Measurements from ENCODE around the gene TMEM63C.

TMEM63C gene

DNA sequence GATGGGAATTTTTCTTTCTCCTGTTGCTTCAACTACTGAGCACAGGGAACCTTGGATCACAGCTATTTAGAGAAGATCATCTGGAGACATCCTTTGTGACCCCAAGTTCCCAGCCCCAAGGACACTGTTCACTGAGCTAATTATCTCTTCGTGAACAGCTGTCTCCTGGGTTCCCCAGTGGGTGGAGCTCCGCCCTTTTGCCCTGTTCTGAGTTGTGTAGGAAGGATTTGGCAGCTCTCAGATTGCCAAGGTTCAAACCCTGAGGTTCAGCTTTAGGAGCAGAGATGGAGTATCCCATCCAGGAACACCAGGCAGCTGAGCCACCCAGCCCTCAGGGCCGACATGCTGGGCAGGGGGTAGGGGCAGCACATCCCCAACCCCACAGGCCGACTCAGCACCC, 57.4 kb downstream of the TMEM63C start:
- CTCF ChIA-PET: interaction anchor here (1.3 kb wide), 1 partner anchor 11 kb away, joined by 4 read pairs; no protein-coding TSS in a partner anchor
- H3K9me3 ChIP-seq (ENCODE audit: control insufficient read depth, insufficient read depth, low read depth, low read length): no peaks in the 10 kb centered on the region
- POLR2A ChIA-PET: no interaction called here
- no peak overlapping the region for H3K4me3 ChIP-seq (ENCODE audit: low read depth, low read length)
- peaks cover 0 to 3% of the 10 kb centered on the region in 2 experiments; a peak in 1 of 3 replicates for H3K36me3 ChIP-seq (ENCODE audit: control insufficient read depth in 2 of 2, insufficient read depth in 1 of 2, low read length in 2 of 2)
- H3K4me1 ChIP-seq (ENCODE audit: control insufficient read depth, insufficient read depth, low read length): no peaks in the 10 kb centered on the region
- TF ChIP-seq ZNF391 (tag by site-specific recombination; IDR thresholded peaks at IDR 0.05; ENCODE audit: borderline replicate concordance, low read depth): no peak
- no peak for TF ChIP-seq ZNF549 (tag by site-specific recombination; IDR thresholded peaks at IDR 0.05)
- TF ChIP-seq, protein P1, sequence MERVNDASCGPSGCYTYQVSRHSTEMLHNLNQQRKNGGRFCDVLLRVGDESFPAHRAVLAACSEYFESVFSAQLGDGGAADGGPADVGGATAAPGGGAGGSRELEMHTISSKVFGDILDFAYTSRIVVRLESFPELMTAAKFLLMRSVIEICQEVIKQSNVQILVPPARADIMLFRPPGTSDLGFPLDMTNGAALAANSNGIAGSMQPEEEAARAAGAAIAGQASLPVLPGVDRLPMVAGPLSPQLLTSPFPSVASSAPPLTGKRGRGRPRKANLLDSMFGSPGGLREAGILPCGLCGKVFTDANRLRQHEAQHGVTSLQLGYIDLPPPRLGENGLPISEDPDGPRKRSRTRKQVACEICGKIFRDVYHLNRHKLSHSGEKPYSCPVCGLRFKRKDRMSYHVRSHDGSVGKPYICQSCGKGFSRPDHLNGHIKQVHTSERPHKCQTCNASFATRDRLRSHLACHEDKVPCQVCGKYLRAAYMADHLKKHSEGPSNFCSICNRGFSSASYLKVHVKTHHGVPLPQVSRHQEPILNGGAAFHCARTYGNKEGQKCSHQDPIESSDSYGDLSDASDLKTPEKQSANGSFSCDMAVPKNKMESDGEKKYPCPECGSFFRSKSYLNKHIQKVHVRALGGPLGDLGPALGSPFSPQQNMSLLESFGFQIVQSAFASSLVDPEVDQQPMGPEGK (tag by site-specific recombination; IDR thresholded peaks at IDR 0.05): no peak
- TF ChIP-seq MZF1 (tag by site-specific recombination; IDR thresholded peaks at IDR 0.05; ENCODE audit: borderline replicate concordance): no peak
- no peak for TF ChIP-seq ZNF302 (tag by site-specific recombination; IDR thresholded peaks at IDR 0.05; ENCODE audit: low read depth)
- no peak for TF ChIP-seq GLI2 (tag by site-specific recombination; IDR thresholded peaks at IDR 0.05; ENCODE audit: borderline replicate concordance, low read depth)
- H3K27ac ChIP-seq (ENCODE audit: extremely low read depth, low read depth, low read length): no peak overlapping the region

DNA sequence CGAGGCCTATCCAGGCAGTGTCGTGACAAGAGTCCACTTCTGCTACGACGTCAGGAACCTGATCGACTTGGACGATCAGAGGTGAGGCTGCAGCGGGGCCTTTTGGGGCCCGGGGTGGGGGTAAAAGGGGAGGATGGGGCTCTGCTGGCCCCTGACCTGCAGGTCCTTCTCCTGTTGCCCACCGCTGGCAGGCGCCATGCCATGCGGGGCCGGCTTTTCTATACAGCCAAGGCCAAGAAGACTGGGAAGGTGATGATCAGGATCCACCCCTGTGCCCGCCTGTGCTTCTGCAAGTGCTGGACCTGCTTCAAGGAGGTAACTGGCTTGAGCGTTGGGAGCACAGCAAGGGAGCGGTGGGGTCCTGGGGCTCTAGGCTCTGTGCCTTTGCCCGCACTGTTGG, 57.8 kb downstream of the TMEM63C start:
- ChIA-PET CTCF (interaction anchor here (1.3 kb wide), 1 partner anchor 11 kb away, joined by 4 read pairs; no protein-coding TSS in a partner anchor), POLR2A (no interaction called here)
- no peak overlapping the region for H3K27ac ChIP-seq (ENCODE audit: extremely low read depth, low read depth, low read length)
- TF ChIP-seq GLIS2 (tag by site-specific recombination; IDR thresholded peaks at IDR 0.05) (no peak), YY2 (tag by site-specific recombination; IDR thresholded peaks at IDR 0.05) (no peak), ZNF792 (tag by site-specific recombination; IDR thresholded peaks at IDR 0.05) (no peak), ZNF544 (tag by site-specific recombination; IDR thresholded peaks at IDR 0.05) (no peak), ZNF239 (tag by site-specific recombination; IDR thresholded peaks at IDR 0.05) (no peak), ZNF311 (tag by site-specific recombination; IDR thresholded peaks at IDR 0.05; ENCODE audit: borderline replicate concordance) (no peak), ZNF830 (tag by site-specific recombination; IDR thresholded peaks at IDR 0.05; ENCODE audit: low read depth) (no peak), ZNF211 (tag by site-specific recombination; IDR thresholded peaks at IDR 0.05; ENCODE audit: low read depth) (no peak), ZNF202 (tag by site-specific recombination; IDR thresholded peaks at IDR 0.05; ENCODE audit: borderline replicate concordance) (no peak)
- TF ChIP-seq, protein P2, sequence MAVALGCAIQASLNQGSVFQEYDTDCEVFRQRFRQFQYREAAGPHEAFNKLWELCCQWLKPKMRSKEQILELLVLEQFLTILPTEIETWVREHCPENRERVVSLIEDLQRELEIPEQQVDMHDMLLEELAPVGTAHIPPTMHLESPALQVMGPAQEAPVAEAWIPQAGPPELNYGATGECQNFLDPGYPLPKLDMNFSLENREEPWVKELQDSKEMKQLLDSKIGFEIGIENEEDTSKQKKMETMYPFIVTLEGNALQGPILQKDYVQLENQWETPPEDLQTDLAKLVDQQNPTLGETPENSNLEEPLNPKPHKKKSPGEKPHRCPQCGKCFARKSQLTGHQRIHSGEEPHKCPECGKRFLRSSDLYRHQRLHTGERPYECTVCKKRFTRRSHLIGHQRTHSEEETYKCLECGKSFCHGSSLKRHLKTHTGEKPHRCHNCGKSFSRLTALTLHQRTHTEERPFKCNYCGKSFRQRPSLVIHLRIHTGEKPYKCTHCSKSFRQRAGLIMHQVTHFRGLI (tag by site-specific recombination; IDR thresholded peaks at IDR 0.05): no peak
- TF ChIP-seq, protein P3, sequence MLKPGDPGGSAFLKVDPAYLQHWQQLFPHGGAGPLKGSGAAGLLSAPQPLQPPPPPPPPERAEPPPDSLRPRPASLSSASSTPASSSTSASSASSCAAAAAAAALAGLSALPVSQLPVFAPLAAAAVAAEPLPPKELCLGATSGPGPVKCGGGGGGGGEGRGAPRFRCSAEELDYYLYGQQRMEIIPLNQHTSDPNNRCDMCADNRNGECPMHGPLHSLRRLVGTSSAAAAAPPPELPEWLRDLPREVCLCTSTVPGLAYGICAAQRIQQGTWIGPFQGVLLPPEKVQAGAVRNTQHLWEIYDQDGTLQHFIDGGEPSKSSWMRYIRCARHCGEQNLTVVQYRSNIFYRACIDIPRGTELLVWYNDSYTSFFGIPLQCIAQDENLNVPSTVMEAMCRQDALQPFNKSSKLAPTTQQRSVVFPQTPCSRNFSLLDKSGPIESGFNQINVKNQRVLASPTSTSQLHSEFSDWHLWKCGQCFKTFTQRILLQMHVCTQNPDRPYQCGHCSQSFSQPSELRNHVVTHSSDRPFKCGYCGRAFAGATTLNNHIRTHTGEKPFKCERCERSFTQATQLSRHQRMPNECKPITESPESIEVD (tag by site-specific recombination; IDR thresholded peaks at IDR 0.05): no peak
- TF ChIP-seq, protein P4, sequence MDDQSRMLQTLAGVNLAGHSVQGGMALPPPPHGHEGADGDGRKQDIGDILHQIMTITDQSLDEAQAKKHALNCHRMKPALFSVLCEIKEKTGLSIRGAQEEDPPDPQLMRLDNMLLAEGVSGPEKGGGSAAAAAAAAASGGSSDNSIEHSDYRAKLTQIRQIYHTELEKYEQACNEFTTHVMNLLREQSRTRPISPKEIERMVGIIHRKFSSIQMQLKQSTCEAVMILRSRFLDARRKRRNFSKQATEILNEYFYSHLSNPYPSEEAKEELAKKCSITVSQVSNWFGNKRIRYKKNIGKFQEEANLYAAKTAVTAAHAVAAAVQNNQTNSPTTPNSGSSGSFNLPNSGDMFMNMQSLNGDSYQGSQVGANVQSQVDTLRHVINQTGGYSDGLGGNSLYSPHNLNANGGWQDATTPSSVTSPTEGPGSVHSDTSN (CRISPR knock-in tag; IDR thresholded peaks at IDR 0.05): no peak
- H3K4me1 ChIP-seq (ENCODE audit: control insufficient read depth, insufficient read depth, low read length): no peaks in the 10 kb centered on the region
- H3K4me3 ChIP-seq (ENCODE audit: low read depth, low read length): no peak overlapping the region
- H3K36me3 ChIP-seq (ENCODE audit: control insufficient read depth in 2 of 2, insufficient read depth in 1 of 2, low read length in 2 of 2): peaks cover 0 to 3% of the 10 kb centered on the region in 2 experiments; a peak in 1 of 3 replicates
- no peaks in the 10 kb centered on the region for H3K9me3 ChIP-seq (ENCODE audit: control insufficient read depth, insufficient read depth, low read depth, low read length)
